Measurements from ENCODE around the gene IRGQ. TPM values are rescaled to one million over a fixed set of nuclear protein-coding genes. Genes with fewer than 3 reads are reported as not detected.

The IRGQ gene
- polyA plus RNA-seq, 3 donors: 1.8 to 49.6 (median 2.9) TPM

DNA sequence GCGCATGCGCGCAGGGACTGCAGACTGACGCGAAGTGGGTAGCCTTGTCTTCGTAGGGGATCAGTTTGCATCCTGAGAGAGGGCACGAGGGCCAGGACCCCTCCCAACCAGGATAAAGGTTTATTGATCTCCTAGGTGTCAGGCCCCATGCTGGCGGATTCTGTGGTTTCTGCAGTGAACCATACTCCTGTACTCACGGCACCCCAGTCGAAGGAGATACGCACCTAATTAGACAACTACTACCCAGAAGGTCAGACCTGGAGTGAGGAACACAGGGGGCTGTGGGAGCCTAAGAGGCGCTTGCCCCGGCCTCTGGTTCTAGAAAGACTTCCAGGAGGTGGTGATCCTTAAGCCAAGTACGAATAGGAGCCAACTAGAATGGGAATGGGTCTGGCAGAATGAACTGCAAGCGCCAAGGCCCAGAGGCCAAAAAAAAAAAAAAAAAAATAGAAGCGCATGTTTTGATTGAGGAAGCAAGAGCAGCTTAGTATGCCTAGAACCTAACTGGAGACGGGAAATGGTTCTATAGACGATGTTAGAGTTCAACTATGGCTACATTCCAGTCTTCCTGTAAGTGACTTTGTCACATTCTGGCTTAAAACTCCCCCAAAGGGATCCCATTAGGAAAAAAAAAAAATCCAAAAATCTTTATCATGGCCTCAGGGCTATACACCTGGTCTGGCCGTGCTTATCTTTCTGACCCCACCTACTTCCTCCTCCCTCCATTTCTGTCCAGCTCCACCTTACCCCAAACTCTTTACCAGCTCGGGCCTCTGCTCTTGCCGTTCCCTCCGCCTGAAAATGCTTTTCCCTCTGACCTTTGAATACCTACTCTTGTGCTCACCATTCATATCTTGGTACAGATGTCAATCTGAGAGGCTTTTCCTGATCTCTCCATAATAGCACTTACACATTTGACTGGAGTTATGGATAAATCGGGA, 24.4 kb upstream of the IRGQ start:
- Mint-ChIP-seq H3K4me3 (peak overlapping the region; percentile 92 to 96), H3K4me1 (peaks cover 19% of the 10 kb centered on the region), H3K27ac (peak overlapping the region; percentile 24 to 93 (median 88)), H3K36me3 (no peaks in the 10 kb centered on the region), H3K9me3 (peaks cover 0 to 4% (median 0%) of the 10 kb centered on the region in 7 donors), H3K27me3 (ENCODE audit: low read depth in 3 of 3) (peaks cover 3 to 8% (median 7%) of the 10 kb centered on the region in 3 donors)
- peak overlapping the region; percentile 96 for H2AFZ ChIP-seq (ENCODE audit: insufficient read depth, low read depth, low read length, poor library complexity, severe bottlenecking)
- H3K9ac ChIP-seq (ENCODE audit: insufficient read depth, low read length, poor library complexity, severe bottlenecking): peak overlapping the region; percentile 82
- H3K27ac ChIP-seq (ENCODE audit: low read depth in 1 of 2, low read length in 2 of 2): peak overlapping the region; percentile 78 to 89
- peaks cover 17 to 20% of the 10 kb centered on the region in 2 donors for H3K4me1 ChIP-seq (ENCODE audit: control insufficient read depth in 1 of 2, insufficient read depth in 2 of 2, low read length in 2 of 2)
- intact Hi-C loops (cut with micrococcal nuclease): no loop called here
- DNase-seq: no peak
- TF ChIP-seq, protein P1, sequence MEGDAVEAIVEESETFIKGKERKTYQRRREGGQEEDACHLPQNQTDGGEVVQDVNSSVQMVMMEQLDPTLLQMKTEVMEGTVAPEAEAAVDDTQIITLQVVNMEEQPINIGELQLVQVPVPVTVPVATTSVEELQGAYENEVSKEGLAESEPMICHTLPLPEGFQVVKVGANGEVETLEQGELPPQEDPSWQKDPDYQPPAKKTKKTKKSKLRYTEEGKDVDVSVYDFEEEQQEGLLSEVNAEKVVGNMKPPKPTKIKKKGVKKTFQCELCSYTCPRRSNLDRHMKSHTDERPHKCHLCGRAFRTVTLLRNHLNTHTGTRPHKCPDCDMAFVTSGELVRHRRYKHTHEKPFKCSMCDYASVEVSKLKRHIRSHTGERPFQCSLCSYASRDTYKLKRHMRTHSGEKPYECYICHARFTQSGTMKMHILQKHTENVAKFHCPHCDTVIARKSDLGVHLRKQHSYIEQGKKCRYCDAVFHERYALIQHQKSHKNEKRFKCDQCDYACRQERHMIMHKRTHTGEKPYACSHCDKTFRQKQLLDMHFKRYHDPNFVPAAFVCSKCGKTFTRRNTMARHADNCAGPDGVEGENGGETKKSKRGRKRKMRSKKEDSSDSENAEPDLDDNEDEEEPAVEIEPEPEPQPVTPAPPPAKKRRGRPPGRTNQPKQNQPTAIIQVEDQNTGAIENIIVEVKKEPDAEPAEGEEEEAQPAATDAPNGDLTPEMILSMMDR (IDR thresholded peaks at IDR 0.05): no peak
- WGBS (ENCODE audit: insufficient coverage): 49% methylated on average over 13 of the region's 23 CpGs
- H3K27me3 ChIP-seq (ENCODE audit: control insufficient read depth in 2 of 2, insufficient read depth in 2 of 2, low read length in 2 of 2): peaks cover 0 to 3% of the 10 kb centered on the region in 2 donors
- H4K20me1 ChIP-seq (ENCODE audit: insufficient read depth, low read length): peaks cover 5% of the 10 kb centered on the region
- peak overlapping the region; percentile 66 to 84 (median 68) for H3K4me3 ChIP-seq (replicated peaks in 1 of 3; ENCODE audit: low read depth in 2 of 3, low read length in 3 of 3)
- H3K9me3 ChIP-seq (replicated peaks in 1 of 2; ENCODE audit: control insufficient read depth in 1 of 2, insufficient read depth in 1 of 2, low read length in 2 of 2): no peaks in the 10 kb centered on the region
- peaks cover 9% of the 10 kb centered on the region for H3K79me2 ChIP-seq (ENCODE audit: insufficient read depth, low read length)
- no peaks in the 10 kb centered on the region for H3K36me3 ChIP-seq (replicated peaks in 1 of 2; ENCODE audit: control insufficient read depth in 1 of 2, insufficient read depth in 2 of 2, low read length in 2 of 2)
- H3K4me2 ChIP-seq (replicated peaks; ENCODE audit: extremely low read depth, low read length, poor library complexity, severe bottlenecking): peak overlapping the region; percentile 88

DNA sequence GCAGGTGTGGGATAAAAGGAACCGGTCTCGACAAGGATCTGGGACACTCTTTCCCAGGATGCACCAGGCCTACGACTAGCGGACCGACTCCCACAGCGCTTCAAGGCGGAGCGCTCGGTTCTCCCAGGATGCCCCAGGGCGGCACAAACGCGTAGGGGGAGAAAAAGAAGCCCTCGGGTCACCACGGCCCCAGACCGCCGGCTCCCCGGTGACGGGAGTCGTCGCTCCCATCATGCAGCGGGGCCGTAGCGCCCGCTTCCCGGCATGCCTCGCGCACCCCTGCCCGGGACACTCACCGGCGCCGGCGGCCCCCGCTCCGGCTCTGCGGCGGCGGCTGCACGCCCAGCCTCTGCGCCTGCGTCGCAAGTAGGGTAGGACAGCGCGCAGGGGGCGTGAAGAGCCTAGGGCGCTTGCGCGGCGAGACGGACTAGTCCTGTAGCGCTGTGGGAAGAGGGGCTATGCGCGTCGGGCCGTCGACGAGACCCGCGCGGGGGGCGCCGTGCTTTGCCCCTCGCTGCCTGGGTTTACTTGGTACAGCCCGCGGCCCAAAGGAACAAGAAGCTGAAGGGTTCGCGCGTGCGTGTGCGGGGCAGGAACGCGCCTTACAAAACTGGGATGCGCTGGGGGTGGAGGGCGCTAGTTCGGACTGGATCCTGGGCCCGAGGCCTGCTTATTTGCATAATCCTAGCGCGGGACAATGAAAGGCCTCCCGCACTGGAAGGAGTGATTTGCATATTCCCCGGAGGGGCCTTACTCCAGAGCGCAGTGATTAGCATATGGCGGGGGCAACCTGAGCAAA, 23.5 kb upstream of the IRGQ start, which contains the start of gene ZNF428:
TSS of gene ZNF428 (minus strand) at position 368 of the 799 bp plus-strand sequence. CDS start 5,325 bp downstream, outside the sequence.
- Histone ChIP-seq H3K27me3 (ENCODE audit: control insufficient read depth in 2 of 2, insufficient read depth in 2 of 2, low read length in 2 of 2) (no peaks in the 10 kb centered on the region), H3K27ac (ENCODE audit: low read depth in 1 of 2, low read length in 2 of 2) (peak within 1 kb of the TSS; percentile 78 to 89), H3K4me2 (replicated peaks; ENCODE audit: extremely low read depth, low read length, poor library complexity, severe bottlenecking) (peak within 1 kb of the TSS; percentile 88), H3K4me3 (replicated peaks in 1 of 3; ENCODE audit: low read depth in 2 of 3, low read length in 3 of 3) (peak within 1 kb of the TSS; percentile 66 to 84 (median 68)), H4K20me1 (ENCODE audit: insufficient read depth, low read length) (peaks cover 5% of the 10 kb centered on the region), H3K4me1 (ENCODE audit: control insufficient read depth in 1 of 2, insufficient read depth in 2 of 2, low read length in 2 of 2) (peaks cover 16 to 17% of the 10 kb centered on the region in 2 donors), H3K79me2 (ENCODE audit: insufficient read depth, low read length) (peaks cover 9% of the 10 kb centered on the region), H3K9ac (ENCODE audit: insufficient read depth, low read length, poor library complexity, severe bottlenecking) (peak within 1 kb of the TSS; percentile 82), H2AFZ (ENCODE audit: insufficient read depth, low read depth, low read length, poor library complexity, severe bottlenecking) (peak within 1 kb of the TSS; percentile 96), H3K36me3 (replicated peaks in 1 of 2; ENCODE audit: control insufficient read depth in 1 of 2, insufficient read depth in 2 of 2, low read length in 2 of 2) (no peaks in the 10 kb centered on the region), H3K9me3 (replicated peaks in 1 of 2; ENCODE audit: control insufficient read depth in 1 of 2, insufficient read depth in 1 of 2, low read length in 2 of 2) (no peaks in the 10 kb centered on the region)
- DNase-seq: peak; percentile 67 to 84 (median 82)
- Mint-ChIP-seq H3K4me3 (peak within 1 kb of the TSS; percentile 92 to 96), H3K4me1 (peaks cover 15% of the 10 kb centered on the region), H3K36me3 (no peaks in the 10 kb centered on the region), H3K27me3 (ENCODE audit: low read depth in 3 of 3) (peaks cover 0 to 8% (median 3%) of the 10 kb centered on the region in 3 donors), H3K27ac (peak within 1 kb of the TSS; percentile 87 to 96 (median 93)), H3K9me3 (peaks cover 0 to 2% (median 0%) of the 10 kb centered on the region in 7 donors)
- WGBS (ENCODE audit: insufficient coverage): 0% methylated on average over 81 of the region's 81 CpGs
- intact Hi-C loops (cut with micrococcal nuclease): loop anchor here in 1 of 2 donors (2.0 kb wide), 1 partner anchor 23 kb away; the partner anchor contains the start of genes IRGQ and ZNF576
- TF ChIP-seq, protein P1 (IDR thresholded peaks at IDR 0.05): no peak

Data from CD14-positive monocyte (primary cell).